PFSK-1 (cell line): ENCODE measurements around the gene FUOM.

Source experiments
- REST ChIP-seq, 2 experiments: IDR thresholded peaks; 2 replicates each; pipeline versions ENCODE4 v1.6.1 to v1.8.0; 2011 to 2012; ENCODE audit warnings: low read depth in 2 of 2, low read length in 2 of 2, control low read depth in 1 of 2, inconsistent platforms in 1 of 2, mild to moderate bottlenecking in 1 of 2, moderate library complexity in 1 of 2; ENCODE audit not compliant: insufficient read depth in 1 of 2
- TAF1 ChIP-seq: IDR thresholded peaks from 2 replicates; pipeline ENCODE4 v1.6.1; 2012; ENCODE audit warnings: low read length, control low read depth, borderline replicate concordance; ENCODE audit not compliant: insufficient read depth

GRCh38 chr10:133362846-133363245, 5.0 kb upstream of the FUOM start:
- TF ChIP-seq TAF1, result no peak
- no peak for TF ChIP-seq REST (IDR thresholded peaks at IDR 0.05; ENCODE audit: insufficient read depth in 1 of 2, low read depth in 2 of 2, low read length in 2 of 2)
